ENCODE data around the gene CDKN1C.

DNA sequence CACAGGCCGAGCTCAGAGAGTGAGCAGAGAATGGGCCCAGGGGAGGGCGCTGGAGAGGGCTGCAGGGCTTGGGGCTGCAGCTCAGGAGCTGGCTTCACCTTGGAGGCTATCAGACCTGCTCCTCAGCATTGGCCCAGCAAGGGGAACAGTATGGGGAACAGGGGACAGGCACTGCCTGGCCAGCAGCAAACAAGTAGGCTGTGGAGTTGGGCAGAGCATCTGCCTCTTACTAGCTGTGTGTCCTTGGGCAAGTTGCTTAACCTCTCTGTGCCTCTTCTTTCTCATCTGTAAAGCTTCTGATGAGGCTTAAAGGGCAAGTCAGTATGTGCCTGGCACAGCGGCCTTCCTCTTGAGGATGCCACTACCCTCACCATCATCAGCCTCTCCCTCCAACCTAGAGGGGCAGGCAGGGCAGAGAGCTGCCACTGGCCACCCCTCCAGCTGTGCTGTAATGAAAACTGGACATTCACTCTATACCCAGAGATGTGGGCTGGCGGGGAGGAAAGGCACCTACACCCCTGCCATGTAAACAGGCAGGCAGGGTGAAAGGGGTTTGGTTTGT is 7.5 kb upstream of the CDKN1C start:
- no peak for TF ChIP-seq EZH2 (IDR thresholded peaks at IDR 0.05; ENCODE audit: borderline replicate concordance, low read depth, low read length, poor library complexity, severe bottlenecking)
- TF ChIP-seq, protein P1, sequence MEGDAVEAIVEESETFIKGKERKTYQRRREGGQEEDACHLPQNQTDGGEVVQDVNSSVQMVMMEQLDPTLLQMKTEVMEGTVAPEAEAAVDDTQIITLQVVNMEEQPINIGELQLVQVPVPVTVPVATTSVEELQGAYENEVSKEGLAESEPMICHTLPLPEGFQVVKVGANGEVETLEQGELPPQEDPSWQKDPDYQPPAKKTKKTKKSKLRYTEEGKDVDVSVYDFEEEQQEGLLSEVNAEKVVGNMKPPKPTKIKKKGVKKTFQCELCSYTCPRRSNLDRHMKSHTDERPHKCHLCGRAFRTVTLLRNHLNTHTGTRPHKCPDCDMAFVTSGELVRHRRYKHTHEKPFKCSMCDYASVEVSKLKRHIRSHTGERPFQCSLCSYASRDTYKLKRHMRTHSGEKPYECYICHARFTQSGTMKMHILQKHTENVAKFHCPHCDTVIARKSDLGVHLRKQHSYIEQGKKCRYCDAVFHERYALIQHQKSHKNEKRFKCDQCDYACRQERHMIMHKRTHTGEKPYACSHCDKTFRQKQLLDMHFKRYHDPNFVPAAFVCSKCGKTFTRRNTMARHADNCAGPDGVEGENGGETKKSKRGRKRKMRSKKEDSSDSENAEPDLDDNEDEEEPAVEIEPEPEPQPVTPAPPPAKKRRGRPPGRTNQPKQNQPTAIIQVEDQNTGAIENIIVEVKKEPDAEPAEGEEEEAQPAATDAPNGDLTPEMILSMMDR (conservative IDR thresholded peaks at IDR 0.05; ENCODE audit: low read depth, low read length), result no peak
